OCI-LY3 (cell line): ENCODE data around the gene TRIM60.

ENCODE experiments used
- EZH2phosphoT487 ChIP-seq: fragments of 200-600 bp; shearing (Covaris generic); IDR thresholded peaks from 2 replicates; pipeline ENCODE4 v1.6.1; 2018; ENCODE audit warnings: antibody characterized with exemption, mixed run types, low read depth
- TF ChIP-seq, protein P1 (sequence below): fragments of 200-600, 300-600 bp; sonication (generic); IDR thresholded peaks from 2 replicates; pipeline ENCODE4 v1.5.1; 2014; ENCODE audit warnings: antibody characterized with exemption, low read length, low read depth

DNA sequence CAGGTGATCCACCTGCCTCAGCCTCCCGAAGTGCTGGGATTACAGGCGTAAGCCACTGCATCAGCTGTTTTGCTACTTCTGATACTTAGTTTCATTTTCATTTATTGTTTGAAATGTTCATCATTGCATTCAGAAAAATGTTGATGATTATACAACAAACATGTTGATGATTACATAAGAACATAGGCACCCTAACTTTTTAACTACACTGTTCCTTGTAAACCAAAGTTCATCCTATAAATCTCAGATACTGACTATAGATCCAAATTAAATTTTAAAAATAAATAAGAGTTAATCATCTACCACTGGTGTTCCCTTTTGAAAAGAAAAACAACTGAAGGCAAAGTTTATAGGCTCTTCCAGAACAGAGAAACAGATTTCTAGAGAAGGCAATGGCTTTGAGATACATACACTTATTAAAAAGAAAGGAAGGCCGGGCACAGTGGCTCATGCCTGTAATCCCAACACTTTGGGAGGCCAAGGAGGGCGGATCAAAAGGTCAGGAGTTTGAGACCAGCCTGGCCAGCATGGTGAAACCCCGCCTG, 45.3 kb downstream of the TRIM60 start:
- no peak for TF ChIP-seq EZH2phosphoT487
- TF ChIP-seq, protein P1, sequence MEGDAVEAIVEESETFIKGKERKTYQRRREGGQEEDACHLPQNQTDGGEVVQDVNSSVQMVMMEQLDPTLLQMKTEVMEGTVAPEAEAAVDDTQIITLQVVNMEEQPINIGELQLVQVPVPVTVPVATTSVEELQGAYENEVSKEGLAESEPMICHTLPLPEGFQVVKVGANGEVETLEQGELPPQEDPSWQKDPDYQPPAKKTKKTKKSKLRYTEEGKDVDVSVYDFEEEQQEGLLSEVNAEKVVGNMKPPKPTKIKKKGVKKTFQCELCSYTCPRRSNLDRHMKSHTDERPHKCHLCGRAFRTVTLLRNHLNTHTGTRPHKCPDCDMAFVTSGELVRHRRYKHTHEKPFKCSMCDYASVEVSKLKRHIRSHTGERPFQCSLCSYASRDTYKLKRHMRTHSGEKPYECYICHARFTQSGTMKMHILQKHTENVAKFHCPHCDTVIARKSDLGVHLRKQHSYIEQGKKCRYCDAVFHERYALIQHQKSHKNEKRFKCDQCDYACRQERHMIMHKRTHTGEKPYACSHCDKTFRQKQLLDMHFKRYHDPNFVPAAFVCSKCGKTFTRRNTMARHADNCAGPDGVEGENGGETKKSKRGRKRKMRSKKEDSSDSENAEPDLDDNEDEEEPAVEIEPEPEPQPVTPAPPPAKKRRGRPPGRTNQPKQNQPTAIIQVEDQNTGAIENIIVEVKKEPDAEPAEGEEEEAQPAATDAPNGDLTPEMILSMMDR, result no peak
